SH-SY5Y (cell line): ENCODE measurements around the gene RCVRN.

Experiments used
- GATA2 ChIP-seq: IDR thresholded peaks from 2 replicates; pipeline ENCODE4 v1.6.1; 2011; ENCODE audit warnings: mild to moderate bottlenecking, low read depth, low read length
- GATA3 ChIP-seq: IDR thresholded peaks from 2 replicates; pipeline ENCODE4 v1.6.1; 2011; ENCODE audit warnings: low read depth, mild to moderate bottlenecking, low read length, moderate library complexity

DNA sequence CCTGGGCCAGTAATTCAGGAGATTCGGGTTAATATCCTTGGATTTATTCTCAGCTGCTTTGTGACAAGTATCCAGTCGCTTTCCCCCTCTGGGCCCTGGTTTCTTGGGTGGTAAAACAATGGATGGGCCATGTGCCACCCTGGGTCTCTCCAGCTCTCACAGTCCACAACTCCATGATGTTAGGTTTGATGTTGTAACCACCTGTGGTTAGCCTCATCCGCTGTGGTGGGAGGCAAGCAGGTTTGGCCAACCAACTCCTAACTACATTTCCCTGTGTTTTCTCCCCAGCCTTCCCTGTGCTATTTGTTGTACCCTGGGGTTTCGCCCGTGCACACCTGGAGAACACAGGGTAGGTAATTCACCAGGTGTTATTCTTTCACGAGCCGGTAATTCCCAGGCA is 44.2 kb downstream of the RCVRN start:
- TF ChIP-seq GATA2, result no peak
- TF ChIP-seq GATA3, result no peak
